Putamen (tissue), 1 donor: ENCODE results near the gene CENPC.
"Not testable (repeated sequence)": the region's sequence is repeated elsewhere in the genome, so short reads cannot be mapped to it uniquely, and the experiment has no call there.

ENCODE experiments used
- DNase-seq: peaks from one replicate; pipeline ENCODE4 v3.0.0-alpha.2; 2016; ENCODE audit warnings: low spot score

CENPC gene

GRCh38 chr4:67466751-67467150 is 78.6 kb downstream of the CENPC start:
- DNase-seq = no peak

DNA sequence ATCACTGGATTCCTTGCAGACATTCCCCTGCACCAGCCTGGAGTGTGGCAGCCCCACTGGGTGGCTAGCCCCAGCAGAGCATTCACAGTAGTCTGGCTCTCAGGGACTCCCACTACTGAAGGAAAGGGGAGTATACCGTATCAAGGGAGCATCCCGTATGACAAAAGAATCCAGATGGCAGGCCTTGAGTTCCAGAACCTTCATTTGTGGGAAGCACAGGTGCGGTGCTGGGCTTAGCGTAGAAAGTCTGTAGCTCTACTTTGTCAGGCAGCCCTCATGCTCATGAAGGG is 79.6 kb downstream of the CENPC start:
- DNase-seq = no peak

GRCh38 chr4:67465032-67465762 is 80.1 kb downstream of the CENPC start:
- no peak for DNase-seq

DNA sequence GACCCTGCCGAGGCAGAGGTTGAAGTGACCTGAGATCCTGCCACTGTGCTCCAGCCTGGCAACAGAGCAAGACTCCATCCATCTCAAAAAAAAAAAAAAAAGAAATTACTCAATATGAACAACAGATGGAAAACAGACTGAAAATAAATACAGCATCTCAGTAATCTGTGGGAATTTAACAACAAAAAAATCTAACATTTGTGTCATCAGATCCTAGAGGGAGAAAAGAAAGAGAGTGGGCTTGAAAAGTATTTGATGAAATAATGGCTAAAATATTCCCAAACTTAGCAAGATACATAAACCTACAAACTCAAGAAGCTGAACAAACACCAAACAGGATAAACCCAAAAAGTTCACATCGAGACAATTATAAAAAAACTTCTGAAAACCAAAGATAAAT is 84.7 kb downstream of the CENPC start:
- DNase-seq = no peak

DNA sequence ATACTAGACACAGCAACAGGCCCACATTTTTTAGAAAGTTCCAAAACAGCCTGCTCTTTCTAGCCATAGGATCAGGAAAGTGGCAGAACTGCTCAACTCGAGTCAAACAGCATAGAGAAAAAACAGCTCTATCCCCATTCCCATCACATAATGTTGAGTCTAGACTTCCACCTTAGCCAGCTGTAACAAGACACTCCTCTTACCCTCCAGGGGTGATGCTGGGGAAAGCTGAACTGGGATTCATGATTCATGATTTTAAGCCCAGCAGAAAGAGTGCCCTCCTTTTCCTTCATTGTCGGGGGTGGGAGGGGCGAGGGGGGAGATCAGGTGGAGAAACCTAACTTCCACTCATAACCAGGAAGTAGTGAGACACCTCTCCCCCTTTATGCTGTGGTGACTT is 86.1 kb downstream of the CENPC start:
- DNase-seq = no peak

DNA sequence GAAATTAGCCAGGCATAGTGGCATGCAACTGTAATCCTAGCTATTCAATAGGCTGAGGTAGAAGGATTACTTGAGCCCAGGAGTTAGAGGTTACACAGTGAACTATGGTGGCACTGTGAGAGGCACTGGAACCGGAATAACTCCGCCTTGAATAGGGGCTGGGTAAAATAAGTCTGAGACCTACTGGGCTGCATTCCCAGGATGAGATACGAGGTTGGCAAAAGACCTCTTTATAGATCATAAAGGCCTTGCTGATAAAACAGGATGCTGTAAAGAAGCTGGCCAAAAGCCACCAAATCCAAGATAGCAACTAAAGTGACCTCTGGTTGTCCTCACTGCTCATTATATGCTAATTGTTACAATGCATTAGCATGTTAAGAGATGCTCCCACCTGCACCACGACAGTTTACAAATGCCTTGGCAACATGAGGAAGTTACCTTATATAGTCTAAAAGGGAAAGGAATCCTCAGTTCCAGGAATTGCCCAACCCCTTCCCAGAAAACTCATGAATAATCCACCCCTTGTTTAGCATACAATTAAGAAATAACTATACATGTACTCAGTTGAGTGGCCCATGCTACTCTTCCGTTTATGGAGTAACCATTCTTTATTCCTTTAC is 88.6 kb downstream of the CENPC start:
- no peak for DNase-seq

- not testable (repeated sequence) for DNase-seq
Measured at GRCh38 chr4:67452846-67453205, 92.5 kb downstream of the CENPC start.

- no peak for DNase-seq
Measured at GRCh38 chr4:67452100-67452845, 93.0 kb downstream of the CENPC start.

DNA sequence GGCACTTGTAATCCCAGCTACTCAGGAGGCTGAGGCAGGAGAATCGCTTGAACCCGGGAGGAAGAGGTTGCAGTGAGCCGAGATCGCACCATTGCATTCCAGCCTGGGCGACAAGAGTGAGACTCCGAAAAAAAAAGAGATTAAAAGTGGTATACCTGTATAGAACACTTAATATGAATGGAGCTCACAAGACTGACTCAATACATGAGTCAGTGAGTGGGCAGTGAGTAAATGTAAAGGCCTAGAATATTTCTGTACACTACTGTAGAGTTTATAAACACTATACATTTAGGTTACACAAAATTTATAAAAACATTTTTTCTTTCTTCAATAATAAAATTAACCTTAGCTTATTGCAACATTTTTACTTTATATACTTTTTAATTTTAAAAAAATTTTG is 93.8 kb downstream of the CENPC start:
- no peak for DNase-seq

DNA sequence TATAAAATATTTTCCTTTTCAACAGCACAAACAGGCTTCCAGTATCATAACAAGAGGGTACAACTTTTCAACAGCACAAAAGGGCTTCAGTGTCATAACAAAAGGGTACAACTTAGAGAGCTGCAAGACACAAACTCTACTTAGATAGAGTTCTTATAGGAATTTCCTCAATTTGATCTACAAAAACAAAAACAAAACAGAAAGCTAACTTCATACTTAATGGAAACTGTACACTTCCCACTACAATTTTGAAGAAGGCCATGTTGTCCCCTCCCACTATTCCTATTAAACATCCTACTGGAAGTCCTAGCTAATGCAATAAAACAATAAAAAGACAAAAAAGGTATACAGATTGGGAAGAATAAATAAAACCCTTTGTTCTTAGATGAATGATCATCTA is 96.7 kb downstream of the CENPC start:
- no peak for DNase-seq

- DNase-seq = no peak
Measured at GRCh38 chr4:67447873-67448272, 97.4 kb downstream of the CENPC start.

- DNase-seq = no peak
Measured at GRCh38 chr4:67446811-67447210, 98.5 kb downstream of the CENPC start.

- not testable (repeated sequence) for DNase-seq
Measured at GRCh38 chr4:67445881-67446280, 99.4 kb downstream of the CENPC start.

DNA sequence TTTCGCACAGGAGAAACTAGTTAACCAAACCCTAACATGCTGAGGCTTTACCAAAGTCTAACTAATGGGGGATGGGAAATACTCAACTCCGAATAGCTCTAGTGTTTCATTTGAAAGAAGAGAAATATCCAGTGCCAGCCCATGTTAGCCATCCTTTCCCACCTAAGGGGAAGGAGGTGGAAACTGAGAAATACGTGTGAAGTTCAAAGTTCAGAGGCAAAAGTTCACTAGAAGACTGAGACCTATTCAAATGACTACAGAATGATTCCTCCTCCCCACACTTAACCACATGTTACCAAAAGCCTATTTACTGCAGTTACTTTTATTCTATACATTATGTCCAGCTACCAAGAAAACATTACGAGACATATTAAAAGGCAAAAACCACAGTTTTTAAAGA is 106.3 kb downstream of the CENPC start:
- DNase-seq = no peak

DNA sequence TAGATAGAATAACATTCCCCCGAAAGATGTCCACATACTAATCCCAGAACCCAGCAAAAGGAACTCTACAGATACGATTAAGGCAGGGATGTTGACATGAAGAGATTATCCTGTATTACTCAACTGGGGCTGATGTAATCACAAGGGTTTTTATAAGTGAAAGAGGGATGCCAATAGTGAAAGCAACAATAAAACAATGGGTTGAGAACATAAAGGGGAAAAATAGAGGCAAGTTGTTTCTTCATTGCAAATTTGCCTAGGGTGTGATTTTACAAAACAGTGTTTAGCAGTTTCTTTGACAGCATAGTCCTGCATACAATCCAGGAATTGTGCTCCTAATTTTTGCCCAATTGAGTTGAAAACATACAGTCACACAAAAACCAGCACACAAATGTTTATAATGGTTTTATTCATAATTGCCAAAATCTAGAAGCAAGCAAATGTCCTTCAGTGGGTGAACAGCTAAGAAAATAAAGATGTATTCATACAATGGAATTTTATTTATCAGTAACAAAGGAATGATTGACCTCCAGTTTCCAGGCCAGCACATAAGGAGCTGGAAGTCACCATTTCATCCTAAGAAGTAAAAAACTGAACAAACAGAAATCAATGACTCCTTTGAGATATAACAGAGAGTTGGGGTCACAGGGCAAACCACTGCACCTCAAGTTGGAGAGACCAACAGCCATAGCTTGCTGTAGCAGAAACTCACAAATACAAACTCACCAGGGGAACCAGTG is 107.2 kb downstream of the CENPC start:
- DNase-seq = no peak

DNA sequence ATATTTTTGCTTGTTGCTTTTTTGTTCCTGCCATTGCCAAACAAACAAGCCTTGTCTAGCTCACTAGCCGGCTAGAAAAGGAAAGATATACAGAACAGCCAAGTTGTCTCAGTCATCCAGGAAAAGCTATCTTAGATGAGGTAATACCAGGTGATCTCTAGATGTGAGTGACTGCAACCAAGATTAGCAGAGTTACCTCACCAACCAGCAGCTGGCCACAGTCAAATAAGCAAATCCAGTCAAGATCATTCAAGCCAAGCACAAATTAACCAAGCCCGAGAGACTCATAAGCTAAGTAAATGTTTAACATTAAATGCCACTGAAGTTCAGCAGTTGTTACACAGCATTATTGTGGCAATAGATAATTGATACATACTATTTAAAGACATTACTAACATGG is 108.6 kb downstream of the CENPC start:
- DNase-seq = no peak

DNA sequence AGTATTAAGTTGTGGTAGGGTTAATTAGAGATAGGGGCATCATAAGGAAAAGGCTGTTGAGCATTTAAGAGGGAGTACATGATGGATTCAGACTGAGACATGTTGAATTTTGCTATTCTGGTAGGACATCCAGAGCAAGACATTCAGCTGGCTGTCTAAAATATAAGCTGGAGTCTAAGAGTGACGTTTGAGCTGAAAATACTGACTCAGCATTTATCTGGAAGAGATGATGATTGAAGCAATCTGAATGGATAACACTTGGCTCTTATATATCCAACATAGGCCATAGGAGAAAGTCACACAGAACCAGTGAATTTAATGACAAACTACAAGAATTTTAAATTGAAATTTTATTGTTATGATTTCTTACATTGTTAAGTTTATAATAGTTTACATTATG is 114.3 kb downstream of the CENPC start:
- DNase-seq = no peak

DNA sequence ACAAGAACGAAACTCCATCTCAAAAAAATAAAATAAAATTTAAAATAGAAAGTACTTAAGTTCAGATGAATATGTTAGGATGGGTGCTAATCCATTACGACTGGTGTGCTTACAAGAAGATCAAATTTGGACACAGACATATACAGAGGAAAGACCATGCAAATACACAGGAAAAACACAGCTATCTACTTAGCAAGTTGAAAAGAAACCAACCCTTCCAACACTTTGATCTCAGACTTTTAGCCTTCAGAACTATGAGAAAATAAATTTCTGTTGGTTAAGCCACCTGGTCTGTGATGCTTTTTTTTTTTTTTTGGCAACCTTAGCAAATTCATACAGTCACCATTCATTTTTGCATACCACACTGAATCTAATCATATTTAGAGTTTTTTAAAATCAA is 116.5 kb downstream of the CENPC start:
- no peak for DNase-seq
